Stomach smooth muscle (tissue), 2 donors: ENCODE data around the gene CPPED1.

Source experiments
- H3K27ac ChIP-seq: one replicate; pipeline ENCODE4 v1.7.0; 2013; ENCODE audit warnings: mild to moderate bottlenecking, low read length, inconsistent platforms
- H3K27me3 ChIP-seq, 2 donors: one replicate each; pipeline ENCODE4 v1.7.0; 2013; ENCODE audit warnings: low read length in 2 of 2; ENCODE audit not compliant: insufficient read depth in 2 of 2, control insufficient read depth in 1 of 2
- H3K36me3 ChIP-seq, 2 donors: one replicate each; pipeline ENCODE4 v1.7.0; 2013; ENCODE audit warnings: low read length in 2 of 2; ENCODE audit not compliant: control insufficient read depth in 2 of 2, insufficient read depth in 2 of 2
- H3K4me1 ChIP-seq: one replicate; pipeline ENCODE4 v1.7.0; 2013; ENCODE audit warnings: low read length; ENCODE audit not compliant: control insufficient read depth, insufficient read depth
- H3K4me3 ChIP-seq, 2 donors: one replicate each; pipeline ENCODE4 v1.7.0; 2013; ENCODE audit warnings: low read length in 2 of 2
- H3K9ac ChIP-seq, 2 donors: one replicate each; pipeline ENCODE4 v1.7.0; 2013; ENCODE audit warnings: low read length in 2 of 2, mild to moderate bottlenecking in 1 of 2
- H3K9me3 ChIP-seq, 2 donors: one replicate each; pipeline ENCODE4 v1.7.0; 2013; ENCODE audit warnings: low read length in 2 of 2; ENCODE audit not compliant: control insufficient read depth in 2 of 2
- donor health status: healthy.
- donor health status: Pancreatic carcinoma.

The CPPED1 gene

DNA sequence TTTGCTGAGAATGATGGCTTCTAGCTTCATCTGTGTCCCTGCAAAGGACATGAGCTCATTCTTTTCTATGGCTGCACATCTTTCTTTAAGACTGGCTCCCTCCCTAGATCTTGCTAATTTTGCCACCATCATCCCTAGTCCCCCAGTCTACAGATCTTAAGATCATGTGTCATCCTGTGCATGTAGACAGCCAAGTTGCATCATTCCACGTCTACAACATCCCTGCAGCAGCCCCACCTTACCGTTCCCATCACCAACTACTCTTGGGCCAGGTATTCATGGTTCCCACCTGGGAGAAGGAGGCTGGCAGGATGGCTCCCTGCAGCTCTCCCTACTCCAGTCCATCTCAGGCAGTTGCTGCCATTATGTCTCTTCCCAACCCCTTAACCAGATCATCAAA, 12.3 kb downstream of the CPPED1 start:
- Histone ChIP-seq H3K9ac (no peak overlapping the region), H3K9me3 (peaks cover 3 to 5% of the 10 kb centered on the region in 2 donors), H3K4me3 (no peak overlapping the region), H3K4me1 (peaks cover 3% of the 10 kb centered on the region), H3K27me3 (no peaks in the 10 kb centered on the region), H3K27ac (no peak overlapping the region), H3K36me3 (peaks cover 0 to 4% of the 10 kb centered on the region in 2 donors)

DNA sequence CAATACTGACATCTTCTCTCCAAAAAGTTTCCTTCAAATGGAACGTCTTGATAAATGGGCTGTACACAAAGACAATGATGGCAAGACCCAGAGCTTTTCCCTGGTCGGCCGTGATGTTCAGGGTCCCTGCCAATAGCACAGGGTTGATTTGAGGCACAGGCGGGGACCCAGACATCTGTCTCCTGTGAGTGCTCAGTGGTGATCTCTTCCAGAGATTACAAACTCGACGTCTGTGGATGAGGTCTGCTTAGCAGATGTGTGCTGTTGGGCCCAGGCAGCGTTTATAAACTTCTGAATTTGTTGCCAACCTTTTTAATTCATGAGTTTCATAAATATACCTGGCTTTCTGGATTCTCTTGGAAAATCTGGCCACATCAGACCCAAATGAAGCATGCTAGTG, 14.9 kb downstream of the CPPED1 start:
- no peak overlapping the region for H3K27ac ChIP-seq
- H3K4me3 ChIP-seq = no peak overlapping the region
- no peaks in the 10 kb centered on the region for H3K27me3 ChIP-seq
- no peak overlapping the region for H3K9ac ChIP-seq
- H3K4me1 ChIP-seq = no peaks in the 10 kb centered on the region
- peaks cover 0 to 4% of the 10 kb centered on the region in 2 donors for H3K36me3 ChIP-seq
- H3K9me3 ChIP-seq = peaks cover 5 to 7% of the 10 kb centered on the region in 2 donors

GRCh38 chr16:12786081-12786480, 17.6 kb downstream of the CPPED1 start:
- Histone ChIP-seq H3K36me3 (peaks cover under 1 to 6% of the 10 kb centered on the region in 2 donors), H3K27me3 (no peaks in the 10 kb centered on the region), H3K9ac (no peak overlapping the region), H3K27ac (no peak overlapping the region), H3K9me3 (peaks cover 5 to 7% of the 10 kb centered on the region in 2 donors), H3K4me1 (no peaks in the 10 kb centered on the region), H3K4me3 (no peak overlapping the region)

- H3K4me1 ChIP-seq = no peaks in the 10 kb centered on the region
- H3K9ac ChIP-seq = no peak overlapping the region
- H3K36me3 ChIP-seq = peaks cover 9 to 14% of the 10 kb centered on the region in 2 donors
- no peaks in the 10 kb centered on the region for H3K27me3 ChIP-seq
- peaks cover 5 to 7% of the 10 kb centered on the region in 2 donors for H3K9me3 ChIP-seq
- no peak overlapping the region for H3K4me3 ChIP-seq
- H3K27ac ChIP-seq = no peak overlapping the region
Measured at GRCh38 chr16:12784076-12784475, 19.6 kb downstream of the CPPED1 start.

DNA sequence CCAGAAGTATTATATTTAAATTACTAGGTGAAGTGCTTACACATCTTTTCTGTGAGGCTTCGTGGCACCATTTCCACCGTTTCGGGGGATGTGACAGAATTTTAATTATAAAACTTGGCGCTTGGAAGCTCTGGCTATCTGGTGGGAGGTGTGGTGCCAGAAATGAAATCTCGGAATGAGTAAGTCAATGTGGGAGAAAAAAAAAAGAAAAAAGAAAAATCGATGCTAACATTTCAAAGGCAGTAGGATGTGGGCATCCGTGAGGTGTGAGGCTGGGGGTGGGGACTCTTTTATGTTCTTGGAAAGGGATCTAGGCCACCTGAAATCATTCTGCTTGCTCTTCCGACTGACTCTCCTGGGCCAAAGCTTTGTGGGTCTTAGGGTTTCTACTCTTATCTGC, 21.9 kb downstream of the CPPED1 start:
- H3K4me3 ChIP-seq = no peak overlapping the region
- H3K27me3 ChIP-seq = no peaks in the 10 kb centered on the region
- H3K4me1 ChIP-seq = no peaks in the 10 kb centered on the region
- H3K36me3 ChIP-seq = peaks cover 9% of the 10 kb centered on the region in 2 donors
- H3K9me3 ChIP-seq = peaks cover 0 to 5% of the 10 kb centered on the region in 2 donors
- no peak overlapping the region for H3K27ac ChIP-seq
- H3K9ac ChIP-seq = no peak overlapping the region

- Histone ChIP-seq H3K9me3 (peaks cover 0 to 5% of the 10 kb centered on the region in 2 donors), H3K27me3 (no peaks in the 10 kb centered on the region), H3K27ac (no peak overlapping the region), H3K36me3 (peaks cover 9% of the 10 kb centered on the region in 2 donors), H3K9ac (no peak overlapping the region), H3K4me3 (no peak overlapping the region), H3K4me1 (no peaks in the 10 kb centered on the region)
Measured at GRCh38 chr16:12780467-12780866, 23.2 kb downstream of the CPPED1 start.

GRCh38 chr16:12778726-12779125, 25.0 kb downstream of the CPPED1 start:
- Histone ChIP-seq H3K9ac (no peak overlapping the region), H3K36me3 (peaks cover 9 to 13% of the 10 kb centered on the region in 2 donors), H3K4me3 (no peak overlapping the region), H3K4me1 (no peaks in the 10 kb centered on the region), H3K27ac (no peak overlapping the region), H3K9me3 (no peaks in the 10 kb centered on the region), H3K27me3 (no peaks in the 10 kb centered on the region)

DNA sequence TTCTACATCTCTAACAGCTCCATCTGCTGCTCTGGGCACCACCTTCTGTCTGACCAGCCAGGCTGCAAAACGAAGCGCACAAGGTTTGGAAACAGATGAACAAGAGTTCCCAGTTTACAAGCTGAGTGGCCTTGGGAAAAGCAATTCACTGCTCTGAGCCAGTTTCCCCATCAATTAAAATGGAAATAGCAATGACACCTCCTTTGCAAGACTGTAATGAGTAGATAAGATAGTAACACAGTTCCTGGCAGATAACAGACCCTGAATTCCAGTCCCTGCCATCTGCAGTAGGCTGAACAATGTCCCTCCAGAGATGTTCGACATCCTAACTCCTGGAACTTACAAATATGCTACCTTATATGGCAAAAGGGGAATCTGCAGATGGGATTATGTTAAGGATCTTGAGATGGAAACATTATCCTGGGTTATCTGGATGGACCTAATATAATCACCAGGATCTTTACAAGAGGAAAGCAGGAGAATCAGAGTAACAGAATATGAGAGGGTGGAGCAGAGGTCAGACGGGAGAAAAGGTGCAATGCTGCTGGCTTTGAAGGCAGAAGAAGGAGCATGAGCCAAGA, 27.9 kb downstream of the CPPED1 start:
- Histone ChIP-seq H3K27me3 (no peaks in the 10 kb centered on the region), H3K36me3 (peaks cover 6 to 9% of the 10 kb centered on the region in 2 donors), H3K4me1 (no peaks in the 10 kb centered on the region), H3K9ac (no peak overlapping the region), H3K27ac (no peak overlapping the region), H3K9me3 (no peaks in the 10 kb centered on the region), H3K4me3 (no peak overlapping the region)

DNA sequence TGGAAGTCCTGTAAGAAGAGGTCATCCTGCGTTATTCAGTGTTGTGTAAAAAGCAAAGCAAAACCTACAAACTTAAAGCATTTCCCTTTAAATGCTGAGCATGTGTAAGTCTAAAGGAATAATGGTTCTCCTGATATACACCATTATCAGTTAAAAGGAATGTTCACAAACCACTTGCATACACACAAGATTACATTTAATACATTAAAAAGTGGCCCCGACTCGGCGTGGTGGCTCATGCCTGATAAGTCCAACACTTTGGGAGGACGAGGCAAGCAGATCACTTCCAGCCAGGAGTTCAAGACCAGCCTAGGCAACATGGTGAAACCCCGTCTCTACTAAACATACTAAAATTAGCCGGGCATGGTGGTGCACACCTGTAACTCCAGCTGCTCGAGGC, 30.5 kb downstream of the CPPED1 start:
- H3K9me3 ChIP-seq = no peaks in the 10 kb centered on the region
- no peaks in the 10 kb centered on the region for H3K27me3 ChIP-seq
- no peaks in the 10 kb centered on the region for H3K4me1 ChIP-seq
- H3K4me3 ChIP-seq = no peak overlapping the region
- H3K9ac ChIP-seq = no peak overlapping the region
- H3K27ac ChIP-seq = no peak overlapping the region
- peaks cover 0 to 3% of the 10 kb centered on the region in 2 donors for H3K36me3 ChIP-seq

DNA sequence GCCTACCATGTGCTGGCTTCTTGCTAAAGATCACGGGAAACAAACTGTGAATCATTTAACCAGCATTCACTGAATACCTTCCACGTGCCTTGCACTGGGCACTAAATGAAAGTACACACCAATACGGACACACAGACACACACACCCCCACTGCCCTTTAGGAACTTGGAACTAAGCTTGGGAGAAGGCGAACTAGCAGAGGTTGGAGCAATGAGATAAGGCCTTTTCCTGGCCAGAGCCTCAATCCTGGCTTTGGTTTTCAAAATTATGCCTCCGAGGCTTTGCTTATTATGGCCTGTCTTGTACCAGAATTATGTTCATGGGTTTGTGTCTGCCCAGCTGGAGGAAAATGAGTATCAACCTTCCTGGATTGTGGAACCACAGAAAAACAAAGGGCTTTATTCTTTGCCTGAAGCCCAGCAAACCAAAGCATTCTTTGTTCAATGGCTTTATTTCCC, 32.3 kb downstream of the CPPED1 start:
- Histone ChIP-seq H3K27me3 (no peaks in the 10 kb centered on the region), H3K27ac (no peak overlapping the region), H3K4me3 (no peak overlapping the region), H3K9ac (no peak overlapping the region), H3K9me3 (no peaks in the 10 kb centered on the region), H3K4me1 (no peaks in the 10 kb centered on the region), H3K36me3 (peaks cover 0 to 3% of the 10 kb centered on the region in 2 donors)

GRCh38 chr16:12769525-12769924, 34.2 kb downstream of the CPPED1 start:
- Histone ChIP-seq H3K27ac (no peak overlapping the region), H3K4me3 (no peak overlapping the region), H3K27me3 (no peaks in the 10 kb centered on the region), H3K9ac (no peak overlapping the region), H3K9me3 (no peaks in the 10 kb centered on the region), H3K36me3 (peaks cover 0 to 1% of the 10 kb centered on the region in 2 donors), H3K4me1 (no peaks in the 10 kb centered on the region)
